HG02981 (cell line): ENCODE results near the gene NBEAL2.
"Not testable (repeated sequence)": the region's sequence is repeated elsewhere in the genome, so short reads cannot be mapped to it uniquely, and the experiment has no call there.

Experiments used
- ATAC-seq: cut with Tn5 transposase; IDR thresholded peaks from one replicate; pipeline ENCODE4 v1.9.1; 2021; ENCODE audit warnings: mild to moderate bottlenecking, moderate library complexity; ENCODE audit not compliant: unreplicated experiment

NBEAL2 gene

DNA sequence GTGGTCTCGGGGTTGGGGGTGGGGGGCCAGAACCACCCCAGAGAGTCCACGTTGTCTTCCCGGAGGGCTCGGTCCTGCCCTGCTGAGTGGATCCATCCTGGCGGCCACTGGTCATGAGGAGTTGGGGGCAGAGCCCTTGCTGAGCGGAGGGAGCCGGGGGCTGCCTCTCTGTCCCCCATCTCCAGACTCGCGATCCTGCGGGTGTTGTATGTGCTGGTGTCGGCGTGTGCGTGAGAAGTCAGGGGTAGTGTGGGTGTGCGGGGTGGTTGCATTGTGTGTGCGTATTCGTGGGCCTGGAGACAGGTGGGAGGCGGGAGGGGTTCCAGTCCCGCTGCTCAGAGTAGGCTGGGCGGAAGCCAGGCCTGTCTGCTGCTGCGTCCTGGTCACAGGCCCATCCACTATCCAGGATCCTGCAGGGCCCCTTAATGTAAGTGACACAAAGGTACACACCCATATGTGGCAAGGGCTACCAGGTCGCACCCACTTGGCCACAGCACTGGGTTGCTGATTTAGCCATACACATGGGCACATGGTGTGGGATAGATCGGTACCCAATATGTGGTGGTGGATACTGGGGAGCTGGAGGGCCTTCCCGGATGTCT lies 30.7 kb downstream of the NBEAL2 start:
- ATAC-seq: no peak

DNA sequence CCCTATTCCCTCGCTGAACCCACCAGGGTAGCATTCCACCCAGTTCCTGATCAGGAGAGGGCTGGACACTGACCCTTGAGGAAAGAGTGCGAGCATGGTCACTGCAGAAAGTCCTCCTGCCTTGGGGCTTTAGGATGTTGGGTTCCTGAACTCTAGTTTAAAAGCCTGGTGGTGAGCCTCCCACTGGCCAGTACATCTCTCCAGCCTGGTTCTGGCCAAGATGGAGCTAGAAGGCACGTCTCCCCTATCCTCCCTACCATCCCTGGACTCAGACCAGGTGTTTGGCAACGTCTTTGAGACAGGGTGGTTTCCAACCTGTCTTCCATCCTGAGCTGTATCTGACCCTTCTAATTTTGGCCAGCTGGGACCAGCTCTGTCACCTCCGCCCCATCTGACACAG lies 31.4 kb downstream of the NBEAL2 start:
- ATAC-seq: no peak

DNA sequence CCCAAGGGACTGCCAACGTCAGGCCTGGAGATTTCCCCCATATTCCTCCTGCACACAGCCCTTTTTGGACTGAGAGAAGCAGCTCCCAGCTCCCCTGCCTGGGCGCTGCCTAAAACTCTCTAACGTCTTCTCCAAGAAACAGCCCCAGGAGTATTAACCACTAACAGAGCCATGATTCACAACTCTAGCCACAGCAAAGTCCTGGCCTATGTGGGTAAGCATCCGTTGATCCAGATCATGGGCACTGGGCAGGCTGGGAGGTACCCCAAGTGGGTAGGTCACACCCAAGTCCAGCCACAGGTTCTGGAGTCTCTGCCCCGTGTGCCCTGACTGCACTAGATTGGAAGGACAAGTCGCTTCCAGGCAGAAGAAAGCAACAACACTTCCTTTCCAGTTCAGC lies 31.9 kb downstream of the NBEAL2 start:
- no peak for ATAC-seq

DNA sequence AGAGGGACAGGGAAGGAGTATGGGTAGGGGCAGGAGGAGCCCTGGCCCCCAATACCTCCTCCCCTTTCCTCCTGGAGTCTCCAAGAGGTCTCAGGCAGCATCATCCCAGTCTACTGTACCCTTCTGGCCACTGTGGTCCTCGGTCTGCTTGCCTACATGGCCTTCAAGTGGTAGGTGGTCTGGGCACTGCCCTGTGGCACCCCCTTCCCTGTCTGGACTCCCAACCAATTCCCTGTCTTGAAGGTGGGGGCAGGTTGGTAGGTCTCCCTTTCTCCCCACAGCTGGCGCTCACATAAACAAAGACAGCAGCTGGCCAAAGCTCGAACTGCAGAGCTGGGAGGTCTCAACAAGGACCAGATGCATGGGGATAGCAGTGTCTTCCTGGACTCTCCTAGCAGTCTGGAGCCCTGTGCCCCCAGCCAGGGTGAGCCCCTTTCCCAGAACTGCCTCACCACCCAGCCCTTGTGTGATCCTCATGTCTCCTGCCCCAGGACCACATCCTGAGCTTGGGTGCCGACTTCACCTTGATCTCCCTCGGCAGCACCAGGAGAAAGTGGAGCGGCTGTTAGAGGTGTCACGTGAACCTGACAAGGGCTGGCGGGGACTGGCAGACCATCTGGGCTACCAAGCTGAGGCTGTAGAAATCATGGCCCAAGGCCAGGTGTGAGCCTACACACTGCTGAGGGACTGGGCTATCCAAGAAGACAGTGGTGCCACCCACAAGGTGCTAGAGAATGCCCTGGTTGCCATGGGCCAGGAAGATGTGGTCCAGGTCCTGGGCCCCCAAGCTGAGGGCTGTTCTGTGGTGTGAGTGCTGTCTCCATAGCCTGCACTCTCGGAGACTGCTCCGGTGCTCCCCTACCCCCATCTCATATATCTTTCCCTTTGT lies 33.1 kb downstream of the NBEAL2 start:
- ATAC-seq: no peak

DNA sequence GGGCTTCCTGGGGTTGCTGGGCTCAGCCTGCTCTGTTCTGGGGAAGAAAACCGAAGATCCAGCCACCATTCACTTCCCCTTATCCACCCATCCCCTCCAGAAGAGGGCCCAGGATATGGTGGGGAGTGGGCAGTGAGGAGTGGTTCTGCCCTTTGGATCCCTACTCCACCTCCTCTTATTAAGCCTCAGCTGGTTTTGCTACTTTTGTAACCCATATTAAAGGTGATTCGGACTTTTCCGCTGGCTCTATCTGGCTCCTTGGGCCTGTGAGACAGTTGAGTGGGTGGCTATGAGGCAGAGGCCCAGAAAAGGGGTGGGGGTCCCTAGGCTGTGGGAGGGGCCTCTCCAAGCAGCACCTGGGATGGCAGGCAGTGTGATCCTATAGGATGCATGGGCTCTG lies 33.8 kb downstream of the NBEAL2 start:
- ATAC-seq: no peak

DNA sequence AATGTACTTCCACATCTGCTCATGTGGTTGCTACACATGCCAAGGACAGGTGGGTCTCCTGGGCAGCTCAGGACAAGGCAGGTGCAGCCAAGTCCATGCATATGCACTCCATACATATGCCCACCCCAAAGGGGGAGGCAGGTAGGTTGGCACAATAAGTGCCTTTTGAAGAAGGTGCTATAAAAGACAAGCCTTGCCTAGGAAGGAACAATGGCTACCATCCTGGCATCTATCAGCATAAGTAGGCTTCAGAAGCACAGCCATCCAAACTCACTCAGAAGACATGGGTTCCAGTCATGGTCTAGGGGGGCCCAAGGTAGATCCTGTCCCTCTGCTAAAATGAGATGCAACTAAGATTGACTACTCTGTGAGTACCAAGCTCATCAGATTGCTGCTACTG lies 34.6 kb downstream of the NBEAL2 start:
- no peak for ATAC-seq

DNA sequence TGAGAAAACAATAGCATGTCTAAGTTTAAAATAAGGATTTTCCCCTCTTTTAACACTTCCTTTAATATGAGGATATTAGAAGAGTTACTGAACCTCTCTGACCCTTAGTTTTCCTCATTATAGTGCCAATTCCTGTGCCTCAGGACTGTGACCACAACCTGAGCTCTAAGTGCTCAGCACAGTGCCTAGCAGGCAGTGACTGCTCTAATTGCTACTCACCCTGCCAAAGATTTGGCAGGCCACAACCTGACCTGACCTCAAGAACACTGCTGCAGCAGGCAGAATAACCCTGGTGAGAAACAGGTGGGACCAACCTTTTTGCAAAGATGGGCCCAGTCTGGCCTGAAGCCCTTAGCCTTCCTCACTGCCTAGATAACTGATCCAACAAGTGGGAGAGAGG lies 35.7 kb downstream of the NBEAL2 start:
- no peak for ATAC-seq

DNA sequence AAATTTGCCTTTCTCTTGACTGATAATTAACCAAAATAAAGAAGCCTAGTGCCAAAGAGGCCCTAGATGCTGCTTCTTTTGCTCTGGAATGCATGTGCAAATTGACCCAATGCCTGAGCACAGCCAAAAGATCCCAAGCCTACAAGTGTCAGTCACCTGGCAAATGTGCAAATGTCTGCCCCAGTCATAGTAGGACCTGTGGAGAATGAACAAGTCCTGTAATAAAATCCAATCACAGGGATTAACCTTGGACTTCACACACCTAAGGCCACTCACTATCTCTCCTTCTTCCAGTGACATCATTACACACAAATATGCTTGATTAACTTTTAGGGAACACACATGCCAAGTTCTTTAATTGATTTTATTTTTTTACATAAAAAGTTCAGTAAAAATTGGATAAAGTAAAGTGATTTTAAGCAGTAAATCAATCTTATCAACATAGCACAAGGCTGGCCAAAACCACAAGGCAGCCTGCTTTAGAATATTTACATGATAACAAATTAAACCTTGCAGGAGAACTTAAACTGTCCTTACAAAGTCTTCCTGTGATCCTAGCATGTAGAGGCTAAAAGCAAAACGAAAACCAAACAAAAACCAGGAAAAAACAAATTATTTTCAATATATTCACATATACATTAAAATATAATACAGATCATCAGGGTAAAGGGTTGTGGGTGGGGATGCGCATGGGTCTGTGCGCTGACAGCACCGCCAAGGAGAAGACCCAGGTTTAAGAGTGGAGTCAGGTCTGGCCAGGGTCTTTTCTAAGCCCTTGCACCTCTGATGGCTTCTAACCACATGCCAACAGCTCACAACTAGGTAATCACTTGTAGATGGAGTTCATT lies 36.8 kb downstream of the NBEAL2 start:
- no peak for ATAC-seq

DNA sequence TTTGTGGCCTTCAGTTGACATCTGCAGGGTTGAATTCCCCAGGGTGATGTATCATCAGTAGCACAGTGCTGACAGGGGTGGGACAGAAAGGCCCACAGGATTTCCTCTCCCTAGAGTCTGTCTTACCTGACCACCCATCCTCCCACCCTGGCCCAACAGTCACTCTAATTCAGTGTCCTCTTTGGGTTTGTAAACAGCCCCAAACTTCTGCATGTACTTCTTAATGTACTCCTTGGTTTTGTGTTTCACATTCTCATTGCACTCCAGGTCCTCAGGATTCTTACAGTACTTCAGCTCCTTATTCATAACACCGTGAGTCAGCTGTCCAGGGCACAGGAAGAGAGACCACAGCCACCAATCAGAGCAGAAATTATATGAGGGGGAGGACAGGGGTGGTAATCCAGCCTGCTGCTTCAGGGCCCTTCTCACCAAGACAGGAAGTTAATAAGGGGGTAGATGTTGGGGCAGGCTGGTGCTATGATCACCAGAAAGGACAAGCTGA lies 37.5 kb downstream of the NBEAL2 start:
- ATAC-seq: peak; percentile 60

DNA sequence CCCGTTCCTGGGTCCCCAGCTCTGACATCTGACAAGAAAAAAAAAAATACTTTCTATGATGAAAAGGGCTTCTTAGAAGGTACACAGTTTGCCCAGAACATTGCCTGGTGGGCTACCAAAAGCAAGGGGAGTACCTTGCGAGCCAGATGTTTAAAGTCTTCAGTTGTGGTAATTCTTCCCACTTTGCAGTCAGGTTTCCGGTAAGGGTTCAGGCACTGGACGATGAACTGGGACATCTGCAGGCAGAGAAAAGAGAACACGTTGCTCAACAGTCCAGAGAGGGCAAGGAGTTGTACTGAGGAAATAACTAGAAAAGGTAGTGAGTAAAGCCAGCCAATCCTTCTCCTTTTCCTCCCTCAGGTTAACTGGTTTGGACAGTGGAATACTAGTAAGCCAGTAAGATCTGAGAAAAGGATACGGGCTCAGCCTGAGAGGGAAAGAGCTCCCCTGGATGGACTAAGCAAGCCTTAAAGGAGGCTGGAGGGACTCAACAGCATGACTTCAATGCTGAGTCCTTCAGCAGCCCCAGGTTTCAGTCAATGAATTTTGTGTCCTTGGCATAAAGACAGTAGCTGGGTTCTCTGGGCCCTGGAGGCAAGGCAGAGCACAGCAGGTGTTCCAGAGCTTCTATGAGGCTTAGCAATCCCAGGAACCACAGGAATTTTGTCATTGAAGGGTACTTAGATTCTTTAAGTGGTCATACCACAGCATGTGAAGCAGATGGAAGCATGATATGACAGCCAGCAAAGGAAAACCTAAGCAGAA lies 38.2 kb downstream of the NBEAL2 start:
- no peak for ATAC-seq

DNA sequence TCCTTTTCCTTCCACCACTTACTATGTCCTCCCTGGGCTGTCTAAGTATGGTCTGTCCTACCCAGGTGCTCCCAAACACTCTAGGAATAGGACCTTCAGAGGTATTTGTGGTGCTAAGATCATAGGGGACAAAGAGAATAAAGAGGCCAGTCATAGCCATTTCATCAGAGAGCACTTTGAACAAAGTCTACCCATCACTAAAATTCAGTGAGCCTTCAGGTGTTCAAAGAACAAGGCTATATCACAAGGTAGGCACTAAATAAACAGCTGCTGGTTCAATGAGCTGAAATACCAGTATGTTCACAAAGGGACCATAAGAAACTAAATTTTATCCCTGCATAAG lies 38.8 kb downstream of the NBEAL2 start:
- no peak for ATAC-seq

DNA sequence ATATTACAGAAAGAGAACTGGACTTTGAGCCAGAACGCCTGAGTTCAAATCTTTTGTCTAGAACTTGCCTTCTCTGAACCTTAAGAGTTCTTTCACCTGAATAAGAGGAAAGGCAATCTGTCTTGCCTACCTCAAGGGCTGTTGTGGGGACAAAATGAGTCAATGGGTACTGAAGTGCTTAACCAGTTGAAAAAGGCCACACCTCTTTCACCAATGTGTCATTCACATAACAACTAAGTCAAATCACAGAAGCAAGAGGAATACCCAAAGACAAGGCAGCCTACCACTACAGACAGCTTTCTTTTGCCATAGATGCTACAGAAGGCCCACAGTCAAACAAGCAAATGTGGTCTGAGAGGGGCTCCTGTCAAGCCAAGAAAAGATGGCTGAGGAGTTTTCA lies 39.7 kb downstream of the NBEAL2 start:
- ATAC-seq: peak; percentile 61

DNA sequence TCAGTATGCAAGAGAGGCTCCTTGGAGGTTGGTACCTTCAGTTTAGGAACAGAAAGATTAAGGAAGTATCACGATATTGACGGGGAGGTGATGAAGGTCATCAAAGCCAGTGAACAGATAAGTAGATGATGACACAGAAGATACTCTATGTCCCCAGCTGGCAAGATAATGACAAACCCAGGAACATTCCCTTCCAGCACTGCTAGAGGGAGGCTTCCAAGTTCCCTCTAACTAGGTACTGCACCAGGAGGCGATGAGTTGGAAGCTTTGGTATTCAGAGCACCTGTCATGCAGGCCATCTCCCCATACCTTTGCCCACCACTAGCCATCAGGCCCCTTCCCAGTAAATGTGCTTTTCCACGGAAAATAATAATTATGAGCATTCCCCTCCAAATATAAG lies 40.8 kb downstream of the NBEAL2 start:
- no peak for ATAC-seq

DNA sequence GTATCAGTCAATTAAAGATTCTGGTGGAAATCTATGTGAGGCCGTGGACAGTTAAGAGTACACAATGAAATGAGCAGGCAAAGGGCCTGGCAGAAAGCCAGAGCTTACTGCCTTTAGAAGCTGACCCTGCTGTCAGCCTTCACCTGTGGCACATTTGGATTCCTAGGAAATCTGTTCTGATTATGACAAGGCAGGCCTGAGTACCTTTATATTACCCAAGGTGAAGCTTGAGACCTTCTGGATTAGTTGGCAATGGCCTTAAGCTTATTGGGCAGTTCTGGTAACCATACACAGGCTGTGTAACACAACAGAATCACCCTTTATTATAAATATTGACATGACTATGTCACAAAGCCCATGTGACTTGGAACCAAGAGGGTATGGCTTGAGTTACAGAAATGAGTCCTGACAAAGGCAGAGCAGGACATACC lies 43.2 kb downstream of the NBEAL2 start:
- ATAC-seq: no peak

DNA sequence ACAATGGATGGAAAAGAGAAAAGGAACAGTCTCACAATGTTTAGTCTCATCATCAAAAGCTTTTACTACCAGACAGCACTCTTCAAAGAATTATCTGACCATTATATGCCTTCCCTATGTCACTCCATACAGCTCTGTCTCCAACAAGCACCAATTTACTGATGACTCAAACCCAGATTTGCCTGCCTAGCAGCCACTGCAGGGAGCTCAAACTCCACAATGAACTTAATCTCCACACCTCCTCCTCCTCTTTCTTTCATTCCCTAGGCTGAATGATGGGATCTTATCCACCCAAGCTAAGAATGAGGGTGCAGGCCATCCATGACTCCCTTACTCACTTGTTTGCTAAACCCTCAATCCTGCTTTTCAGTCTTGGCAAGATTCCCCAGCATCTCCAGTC lies 45.5 kb downstream of the NBEAL2 start:
- ATAC-seq: no peak

DNA sequence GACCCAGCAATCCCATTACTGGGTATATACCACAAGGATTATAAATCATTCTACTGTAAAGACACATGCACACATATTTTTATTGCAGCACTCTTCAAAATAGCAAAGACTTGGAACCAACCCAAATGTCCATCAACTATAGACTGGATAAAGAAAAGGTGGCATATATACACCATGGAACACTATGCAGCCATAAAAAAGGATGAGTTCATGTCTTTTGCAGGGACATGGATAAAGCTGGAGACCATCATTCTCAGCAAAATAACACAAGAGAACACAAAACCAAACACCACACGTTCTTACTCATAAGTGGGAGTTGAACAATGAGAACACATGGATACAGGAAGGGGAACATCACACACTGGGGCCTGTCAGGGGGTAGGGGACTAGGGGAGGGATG lies 47.0 kb downstream of the NBEAL2 start:
- not testable (repeated sequence) for ATAC-seq

DNA sequence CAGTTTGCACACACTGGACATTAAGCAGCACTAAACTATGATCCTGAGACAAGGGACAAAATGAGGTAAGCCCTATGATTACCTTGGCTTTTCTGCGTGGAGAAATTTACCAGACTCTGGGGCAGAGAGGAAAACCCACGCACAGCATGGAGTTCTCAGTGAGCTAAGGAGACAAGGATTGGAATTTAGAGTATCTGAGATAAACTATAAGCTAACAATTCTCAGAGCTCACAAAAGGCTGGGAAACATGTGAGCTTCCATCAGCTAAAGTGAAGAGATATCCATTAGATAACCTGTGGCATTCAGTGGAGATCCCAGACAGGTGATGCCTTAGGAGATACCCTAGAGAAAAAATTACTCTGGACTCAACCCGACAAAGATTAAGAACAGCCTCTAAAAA lies 48.7 kb downstream of the NBEAL2 start:
- no peak for ATAC-seq

DNA sequence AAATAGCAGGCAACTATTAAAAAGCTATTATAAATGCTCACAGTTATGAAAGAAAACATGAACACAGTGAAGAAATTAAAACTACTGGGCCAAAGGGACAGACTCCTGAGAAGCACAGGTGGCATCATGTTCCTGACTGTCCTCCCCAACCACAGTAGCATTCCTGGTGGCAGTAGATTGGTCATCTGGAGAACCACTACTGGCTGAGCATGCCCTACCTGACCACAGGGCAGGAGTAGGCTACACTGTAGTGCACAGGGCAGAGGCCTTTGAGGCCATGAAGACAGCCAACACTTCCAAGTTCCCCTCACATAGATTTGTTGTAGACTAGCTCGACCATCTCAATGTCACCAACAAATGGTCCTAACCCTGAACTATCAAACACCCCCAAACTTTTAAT lies 49.2 kb downstream of the NBEAL2 start:
- ATAC-seq: no peak

DNA sequence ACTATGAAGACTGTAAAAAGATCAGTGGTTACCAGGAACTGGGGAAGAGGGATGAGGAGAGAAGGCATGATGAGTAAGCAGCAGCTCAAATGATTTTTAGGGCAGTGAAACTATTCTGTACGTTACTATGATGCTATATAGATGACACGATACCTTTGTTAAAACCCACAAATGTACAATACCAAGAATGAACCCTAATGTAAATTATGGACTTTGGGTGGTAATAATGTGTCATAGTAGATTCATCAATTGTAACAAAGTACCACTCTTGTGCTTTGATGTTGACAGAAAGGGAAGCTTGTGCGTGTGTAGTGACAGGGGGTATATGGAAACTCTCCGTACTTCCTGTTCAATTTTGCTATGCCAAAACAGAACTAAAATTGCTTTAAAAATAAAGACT lies 51.6 kb downstream of the NBEAL2 start:
- ATAC-seq: not testable (repeated sequence)

DNA sequence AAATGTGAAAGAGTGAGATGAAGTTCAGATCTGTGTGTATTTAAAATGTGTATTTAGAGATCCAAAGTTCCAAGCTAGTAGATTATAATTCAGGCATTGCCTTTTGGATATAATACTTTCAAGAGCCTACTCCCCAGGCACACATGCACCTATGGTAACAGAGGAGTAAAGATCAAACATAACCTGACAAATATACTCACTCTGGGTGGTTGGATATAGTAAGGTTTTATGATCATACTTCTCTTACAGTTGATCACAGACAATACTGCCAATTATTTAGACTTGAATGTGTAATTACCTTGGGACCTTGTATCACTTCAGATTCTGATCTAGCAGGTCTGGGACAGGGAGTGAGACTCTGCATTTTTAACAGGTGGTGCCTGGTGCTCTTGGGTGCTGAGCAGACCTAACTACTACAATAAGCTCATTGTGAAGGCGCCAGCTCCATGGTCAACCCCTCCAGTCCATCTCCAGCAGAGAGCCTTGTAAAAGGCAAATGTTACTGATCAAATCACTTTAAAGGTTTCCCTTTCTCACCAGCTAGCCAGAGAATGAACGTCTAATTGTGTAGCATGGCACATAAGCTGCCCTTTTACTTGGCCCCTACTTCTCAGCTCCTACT lies 55.5 kb downstream of the NBEAL2 start:
- ATAC-seq: no peak
